ENCODE measurements around the gene SEC16B. TPM values are rescaled to one million over a fixed set of nuclear protein-coding genes. Genes with fewer than 3 reads are reported as not detected.

Gene SEC16B
- total RNA-seq, 2 donors from 2014 or later, result not detected

- H3K27me3 Mint-ChIP-seq, result no peaks in the 10 kb centered on the region
- ATAC-seq (replicated peaks), result no peak
- no peak overlapping the region for H3K4me3 Mint-ChIP-seq
- no peaks in the 10 kb centered on the region for H3K36me3 Mint-ChIP-seq (ENCODE audit: low read depth)
- H3K4me1 Mint-ChIP-seq, result no peaks in the 10 kb centered on the region
- no peaks in the 10 kb centered on the region for H3K9me3 Mint-ChIP-seq
- no peak overlapping the region for H3K27ac Mint-ChIP-seq
Observed at GRCh38 chr1:177937931-177938330, 31.9 kb downstream of the SEC16B start.

DNA sequence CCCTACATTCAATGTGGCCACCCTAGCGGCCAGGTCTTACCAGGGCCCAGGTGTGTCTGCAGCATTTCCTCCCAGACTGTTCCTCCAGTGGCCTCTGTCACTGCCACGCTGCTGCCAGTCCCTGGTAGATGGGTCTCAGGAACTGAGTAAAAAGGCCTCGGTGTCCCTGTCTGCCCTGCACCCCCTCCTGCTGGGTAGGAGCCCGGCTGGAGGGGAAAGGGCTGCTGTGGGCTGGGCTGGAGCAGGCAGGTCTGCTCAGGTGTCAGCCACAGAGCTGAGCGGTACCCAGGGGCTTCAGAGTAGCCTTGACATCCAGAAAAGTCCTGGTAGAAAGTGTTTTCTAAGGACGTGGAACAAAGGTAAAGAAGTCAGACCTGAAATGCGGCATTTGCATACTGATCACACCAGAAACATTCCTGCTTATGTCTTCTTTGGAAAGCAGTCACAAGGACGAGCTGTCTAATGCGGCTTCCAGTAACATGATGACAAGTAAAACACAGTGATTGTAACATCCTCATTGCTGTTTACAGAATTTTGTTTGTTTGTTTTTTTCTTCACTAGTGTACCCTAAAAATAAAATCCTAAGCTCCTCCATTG lies 32.6 kb downstream of the SEC16B start:
- Mint-ChIP-seq H3K9me3 (no peaks in the 10 kb centered on the region), H3K4me3 (no peak overlapping the region), H3K27ac (no peak overlapping the region), H3K36me3 (ENCODE audit: low read depth) (no peaks in the 10 kb centered on the region), H3K4me1 (no peaks in the 10 kb centered on the region), H3K27me3 (no peaks in the 10 kb centered on the region)
- no peak for ATAC-seq (replicated peaks)

DNA sequence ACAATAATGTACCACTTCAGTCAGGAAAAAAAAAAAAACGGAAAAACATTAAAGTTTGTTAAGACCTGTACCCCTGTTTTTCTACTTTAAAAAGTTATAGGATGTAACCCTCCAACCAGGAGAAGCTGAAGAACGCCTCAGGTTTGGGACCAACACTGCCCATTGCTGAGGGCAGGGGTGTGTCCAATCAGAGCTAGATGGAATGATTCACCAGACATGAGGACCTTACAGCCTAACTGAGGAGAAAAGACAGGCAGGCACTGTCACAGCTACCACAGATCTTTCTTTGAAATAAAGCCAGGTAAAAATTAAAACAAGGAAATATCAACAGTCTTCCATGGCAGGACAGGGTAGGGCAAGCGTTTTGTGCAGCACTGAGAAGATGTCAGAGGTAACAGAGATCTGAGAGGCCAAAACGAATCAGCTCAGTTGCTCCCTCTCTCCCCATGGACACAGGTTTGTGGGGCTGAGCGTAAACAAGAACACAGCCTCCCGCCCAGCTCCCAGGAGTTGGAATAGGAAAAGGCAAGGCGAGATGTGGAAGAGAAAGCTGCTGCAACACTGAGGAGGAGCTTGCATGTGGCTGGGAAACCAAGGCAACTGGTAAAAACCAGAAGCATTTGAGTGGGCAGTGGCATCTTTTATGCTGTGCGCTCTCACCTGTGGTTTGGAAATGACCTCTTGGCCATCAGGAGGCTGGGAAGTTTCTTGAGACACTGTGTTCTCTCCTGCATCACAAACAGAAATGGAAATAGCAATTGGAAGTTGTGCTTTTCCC lies 34.0 kb downstream of the SEC16B start:
- no peaks in the 10 kb centered on the region for H3K36me3 Mint-ChIP-seq (ENCODE audit: low read depth)
- H3K4me3 Mint-ChIP-seq, result no peak overlapping the region
- no peak for ATAC-seq (replicated peaks)

GRCh38 chr1:177934927-177935326 lies 34.9 kb downstream of the SEC16B start:
- Mint-ChIP-seq H3K27ac (no peak overlapping the region), H3K4me3 (no peak overlapping the region), H3K36me3 (ENCODE audit: low read depth) (no peaks in the 10 kb centered on the region), H3K27me3 (no peaks in the 10 kb centered on the region), H3K9me3 (no peaks in the 10 kb centered on the region), H3K4me1 (no peaks in the 10 kb centered on the region)
- no peak for ATAC-seq (replicated peaks)

More for the DNA sequence above, 34.0 kb downstream of the SEC16B start:
- Mint-ChIP-seq H3K9me3 (no peaks in the 10 kb centered on the region), H3K27me3 (no peaks in the 10 kb centered on the region), H3K4me1 (no peaks in the 10 kb centered on the region), H3K27ac (no peak overlapping the region)

DNA sequence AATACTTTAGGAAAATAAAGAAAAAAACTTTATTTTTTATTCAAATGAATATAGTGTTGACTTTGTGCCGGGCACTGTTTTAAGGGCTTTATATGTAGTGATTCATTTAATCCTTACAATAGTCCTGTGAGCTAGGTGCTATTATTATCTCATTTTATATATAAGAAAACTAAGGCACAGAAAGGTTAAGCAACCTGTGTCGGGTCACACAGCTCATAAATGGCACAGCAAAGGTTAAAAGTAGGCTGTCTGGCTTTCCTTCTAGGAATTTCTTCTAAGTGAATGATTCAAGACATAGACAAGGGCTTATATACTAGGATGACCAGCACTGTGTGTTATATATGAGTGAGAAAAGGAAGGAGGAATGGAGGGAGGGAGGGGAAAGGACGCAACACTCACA lies 35.4 kb downstream of the SEC16B start:
- Mint-ChIP-seq H3K4me1 (no peaks in the 10 kb centered on the region), H3K27me3 (no peaks in the 10 kb centered on the region)
- no peak for ATAC-seq (replicated peaks)

DNA sequence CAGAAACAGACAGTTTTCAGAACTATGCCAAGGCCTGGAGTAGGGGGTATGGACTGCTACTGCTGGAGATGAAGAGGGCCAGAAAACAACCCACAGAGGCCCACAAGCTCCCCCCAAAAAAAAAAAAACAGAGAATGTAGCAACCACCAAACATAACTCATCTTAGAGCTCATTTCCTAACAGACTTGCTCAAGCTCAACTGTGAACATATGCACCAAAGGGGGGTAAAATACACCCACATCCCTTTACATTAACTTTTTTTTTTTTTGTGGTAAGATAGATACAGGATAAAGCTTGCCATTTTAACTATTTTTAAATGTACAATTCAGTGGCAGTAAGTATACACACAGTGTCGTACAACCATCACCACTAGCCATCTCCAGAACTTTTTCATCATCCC lies 36.0 kb downstream of the SEC16B start:
- Mint-ChIP-seq H3K4me1 (no peaks in the 10 kb centered on the region), H3K27ac (no peak overlapping the region), H3K4me3 (no peak overlapping the region), H3K9me3 (no peaks in the 10 kb centered on the region), H3K27me3 (no peaks in the 10 kb centered on the region), H3K36me3 (ENCODE audit: low read depth) (no peaks in the 10 kb centered on the region)
- no peak for ATAC-seq (replicated peaks)

More for the DNA sequence above, 35.4 kb downstream of the SEC16B start:
- Mint-ChIP-seq H3K36me3 (ENCODE audit: low read depth) (no peaks in the 10 kb centered on the region), H3K4me3 (no peak overlapping the region), H3K27ac (no peak overlapping the region), H3K9me3 (no peaks in the 10 kb centered on the region)

GRCh38 chr1:177932123-177932522 lies 37.7 kb downstream of the SEC16B start:
- ATAC-seq (replicated peaks), result no peak
- Mint-ChIP-seq H3K4me1 (no peaks in the 10 kb centered on the region), H3K4me3 (no peak overlapping the region), H3K9me3 (no peaks in the 10 kb centered on the region), H3K27ac (no peak overlapping the region), H3K36me3 (ENCODE audit: low read depth) (no peaks in the 10 kb centered on the region), H3K27me3 (no peaks in the 10 kb centered on the region)

DNA sequence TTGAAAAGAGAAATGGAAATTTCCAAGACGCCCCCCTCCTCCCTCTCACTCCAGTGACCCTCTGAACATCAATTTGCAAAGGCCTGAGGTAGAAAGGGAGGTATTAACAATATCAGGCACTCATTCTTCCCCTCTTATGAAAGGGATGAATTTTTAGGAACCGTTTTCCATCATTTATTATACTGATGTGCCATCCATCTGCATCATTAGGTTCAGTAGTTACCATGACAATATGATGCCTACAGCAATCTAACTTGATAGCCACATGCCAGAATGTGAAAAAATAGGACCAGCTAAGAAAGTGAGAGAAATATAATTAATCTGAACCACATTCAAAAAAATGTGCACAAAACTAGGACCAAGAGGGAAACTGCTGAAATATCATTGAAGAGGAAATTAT lies 40.9 kb downstream of the SEC16B start:
- Mint-ChIP-seq H3K4me1 (no peaks in the 10 kb centered on the region), H3K36me3 (ENCODE audit: low read depth) (no peaks in the 10 kb centered on the region), H3K9me3 (no peaks in the 10 kb centered on the region), H3K27me3 (no peaks in the 10 kb centered on the region), H3K4me3 (no peak overlapping the region), H3K27ac (no peak overlapping the region)
- ATAC-seq (replicated peaks), result no peak

DNA sequence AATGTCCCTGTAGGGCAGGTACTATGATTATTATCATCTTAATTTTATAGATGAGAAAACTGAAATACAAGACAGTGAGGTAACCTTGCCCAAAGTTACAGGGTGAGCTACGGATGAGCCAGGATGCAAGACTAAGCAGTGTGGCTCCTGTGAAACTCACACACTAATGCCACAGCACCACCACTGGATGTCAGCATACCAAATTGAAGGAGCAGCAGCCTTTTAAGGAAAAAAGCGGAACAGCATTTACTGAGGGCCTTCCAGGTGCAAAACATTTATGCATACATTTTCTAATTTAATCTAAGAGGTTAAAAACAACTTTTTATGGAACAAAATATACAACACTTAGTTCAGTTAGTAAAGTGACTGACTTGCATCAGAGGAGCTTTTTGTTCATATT lies 41.7 kb downstream of the SEC16B start:
- no peak overlapping the region for H3K4me3 Mint-ChIP-seq

DNA sequence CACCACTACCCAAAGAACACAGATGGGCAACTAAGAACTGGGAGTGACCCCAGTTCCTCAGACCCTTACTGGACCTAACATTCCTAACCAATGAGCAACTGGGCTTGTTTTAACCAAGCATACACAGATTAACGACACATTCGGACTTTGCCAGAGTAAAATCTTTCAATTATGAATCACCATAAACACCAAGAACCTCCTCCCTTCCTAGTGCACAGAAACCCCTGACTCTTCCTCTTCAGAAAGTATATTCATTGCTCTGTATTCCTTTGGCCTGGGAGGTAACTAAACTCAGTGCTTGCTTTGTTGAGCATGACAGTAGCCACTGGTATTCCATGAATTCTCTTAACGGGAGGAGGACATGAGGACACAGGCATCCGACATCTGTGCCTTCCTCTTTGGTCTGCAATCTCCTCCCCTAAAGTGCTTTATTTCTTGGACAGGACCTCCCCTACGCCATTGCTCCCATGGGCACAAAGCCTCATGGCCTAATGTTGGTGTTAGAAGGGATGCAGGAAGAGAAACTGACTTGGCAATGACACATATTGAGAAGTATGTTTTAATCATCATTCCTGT lies 42.7 kb downstream of the SEC16B start:
- Mint-ChIP-seq H3K27ac (no peak overlapping the region), H3K27me3 (no peaks in the 10 kb centered on the region), H3K9me3 (no peaks in the 10 kb centered on the region), H3K4me3 (no peak overlapping the region), H3K4me1 (no peaks in the 10 kb centered on the region), H3K36me3 (ENCODE audit: low read depth) (no peaks in the 10 kb centered on the region)
- no peak for ATAC-seq (replicated peaks)

More for the DNA sequence above, 41.7 kb downstream of the SEC16B start:
- Mint-ChIP-seq H3K4me1 (no peaks in the 10 kb centered on the region), H3K9me3 (no peaks in the 10 kb centered on the region), H3K27me3 (no peaks in the 10 kb centered on the region), H3K27ac (no peak overlapping the region), H3K36me3 (ENCODE audit: low read depth) (no peaks in the 10 kb centered on the region)
- no peak for ATAC-seq (replicated peaks)

DNA sequence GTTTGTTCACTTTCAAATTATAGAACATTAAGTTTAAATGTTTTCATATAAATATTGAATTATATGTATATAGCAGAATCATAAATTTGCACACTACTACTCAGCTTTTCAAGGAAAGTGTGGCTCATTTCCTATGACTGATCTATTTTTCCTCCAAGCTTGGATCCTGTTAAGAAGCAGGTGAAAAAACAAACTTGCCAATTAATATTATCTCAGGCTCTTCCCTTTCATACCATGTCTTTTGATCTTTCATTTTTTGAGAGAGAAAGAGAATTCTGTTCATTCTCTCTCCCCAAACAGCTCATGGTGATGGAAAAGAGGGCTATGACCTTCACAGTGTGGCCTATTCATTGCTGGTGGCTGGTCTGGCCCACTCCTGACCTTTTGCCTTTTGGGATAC lies 43.7 kb downstream of the SEC16B start:
- H3K36me3 Mint-ChIP-seq (ENCODE audit: low read depth), result no peaks in the 10 kb centered on the region
- no peaks in the 10 kb centered on the region for H3K27me3 Mint-ChIP-seq
- ATAC-seq (replicated peaks), result no peak
- no peaks in the 10 kb centered on the region for H3K9me3 Mint-ChIP-seq
- H3K4me1 Mint-ChIP-seq, result no peaks in the 10 kb centered on the region
- no peak overlapping the region for H3K27ac Mint-ChIP-seq
- no peak overlapping the region for H3K4me3 Mint-ChIP-seq

DNA sequence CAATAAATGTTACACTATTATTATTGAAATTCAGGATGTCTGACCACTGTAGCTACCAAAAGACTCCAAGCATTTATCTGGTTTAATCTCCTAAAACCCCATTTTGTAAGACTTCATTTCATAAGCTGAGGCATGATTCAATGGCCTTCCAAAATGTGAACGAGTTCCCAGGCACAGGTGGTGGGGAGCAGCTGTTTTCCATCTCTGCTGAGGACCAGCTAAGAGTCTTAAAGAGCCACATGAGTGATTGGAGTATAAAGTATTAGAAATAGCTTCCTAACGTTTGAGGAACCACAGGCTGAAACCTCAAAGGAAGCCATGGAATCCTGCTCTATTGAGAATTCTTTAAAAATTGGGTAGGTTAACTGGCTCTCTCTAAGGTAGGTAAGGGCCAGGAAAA lies 44.9 kb downstream of the SEC16B start:
- no peak for ATAC-seq (replicated peaks)
- Mint-ChIP-seq H3K4me1 (no peaks in the 10 kb centered on the region), H3K36me3 (ENCODE audit: low read depth) (no peaks in the 10 kb centered on the region), H3K4me3 (no peak overlapping the region), H3K9me3 (no peaks in the 10 kb centered on the region), H3K27me3 (no peaks in the 10 kb centered on the region), H3K27ac (no peak overlapping the region)

- H3K9me3 Mint-ChIP-seq, result no peaks in the 10 kb centered on the region
- ATAC-seq (replicated peaks), result no peak
- no peak overlapping the region for H3K4me3 Mint-ChIP-seq
- H3K4me1 Mint-ChIP-seq, result no peaks in the 10 kb centered on the region
- no peaks in the 10 kb centered on the region for H3K27me3 Mint-ChIP-seq
- no peaks in the 10 kb centered on the region for H3K36me3 Mint-ChIP-seq (ENCODE audit: low read depth)
- no peak overlapping the region for H3K27ac Mint-ChIP-seq
Observed at GRCh38 chr1:177923441-177923840, 46.4 kb downstream of the SEC16B start.

DNA sequence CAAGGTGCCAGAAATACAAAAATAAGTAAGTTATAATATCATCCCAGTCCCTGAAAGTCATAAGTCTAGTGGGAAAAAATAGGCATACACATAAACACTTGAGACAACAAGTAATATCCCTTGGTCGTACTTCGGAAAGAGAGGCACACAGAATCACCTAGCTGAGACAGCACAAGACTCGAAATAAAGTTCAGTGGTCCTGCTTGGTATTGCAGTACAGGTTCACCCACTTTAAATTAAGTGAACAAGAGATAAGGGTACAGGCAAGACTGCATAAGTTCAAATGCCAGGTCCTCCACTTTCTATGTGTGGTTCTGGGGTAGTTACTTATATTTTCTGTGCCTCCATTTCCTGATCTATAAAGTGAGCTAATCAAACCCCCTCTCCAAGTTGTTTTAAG lies 47.6 kb downstream of the SEC16B start:
- no peaks in the 10 kb centered on the region for H3K9me3 Mint-ChIP-seq
- H3K27me3 Mint-ChIP-seq, result no peaks in the 10 kb centered on the region
- ATAC-seq (replicated peaks), result no peak
- H3K4me1 Mint-ChIP-seq, result no peaks in the 10 kb centered on the region
- H3K27ac Mint-ChIP-seq, result no peak overlapping the region
- no peak overlapping the region for H3K4me3 Mint-ChIP-seq
- no peaks in the 10 kb centered on the region for H3K36me3 Mint-ChIP-seq (ENCODE audit: low read depth)

DNA sequence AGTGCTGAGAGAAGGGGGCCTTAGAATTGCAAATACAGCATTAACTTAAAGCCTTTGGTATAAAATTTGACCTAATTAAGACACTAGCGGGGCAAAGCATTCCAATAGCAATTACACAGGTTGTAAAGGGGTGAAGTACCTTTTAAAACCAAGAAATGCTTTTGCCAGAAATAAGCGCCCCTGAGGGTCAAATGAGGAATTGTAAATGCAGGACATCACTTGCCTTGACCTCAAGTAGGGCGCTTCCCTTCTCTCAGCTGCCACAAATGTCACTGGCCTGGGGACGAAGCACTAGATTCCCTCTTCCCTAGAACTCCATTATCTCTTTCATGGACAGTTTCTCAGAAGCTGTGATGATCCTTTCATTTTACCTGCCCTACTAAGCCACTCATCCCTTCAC lies 48.3 kb downstream of the SEC16B start:
- no peak overlapping the region for H3K27ac Mint-ChIP-seq
- no peak overlapping the region for H3K4me3 Mint-ChIP-seq
- no peaks in the 10 kb centered on the region for H3K36me3 Mint-ChIP-seq (ENCODE audit: low read depth)
- no peaks in the 10 kb centered on the region for H3K9me3 Mint-ChIP-seq
- H3K27me3 Mint-ChIP-seq, result no peaks in the 10 kb centered on the region
- ATAC-seq (replicated peaks), result no peak
- no peaks in the 10 kb centered on the region for H3K4me1 Mint-ChIP-seq
